H9 (cell line): ENCODE data around the gene NRROS. TPM values are rescaled to one million over a fixed set of nuclear protein-coding genes. Genes with fewer than 3 reads are reported as not detected.

Experiments used
- DNase-seq: peaks from one replicate; pipeline ENCODE4 v3.0.0-alpha.2; 2017
- H2AFZ ChIP-seq: one replicate; pipeline ENCODE4 v1.6.1; 2013; ENCODE audit warnings: mild to moderate bottlenecking, low read length, control low read depth, moderate library complexity
- H2AK5ac ChIP-seq: 2 replicates; pipeline ENCODE4 v1.6.1; 2013; ENCODE audit warnings: low read length, control low read depth, mixed read lengths; ENCODE audit not compliant: insufficient read length
- H2BK120ac ChIP-seq: one replicate; pipeline ENCODE4 v1.6.1; 2013; ENCODE audit warnings: low read depth, mild to moderate bottlenecking, low read length, control low read depth, inconsistent platforms; ENCODE audit not compliant: poor library complexity, severe bottlenecking
- H2BK12ac ChIP-seq: 2 replicates; pipeline ENCODE4 v1.6.1; 2013; ENCODE audit warnings: low read length, control low read depth, mixed read lengths, low read depth; ENCODE audit not compliant: insufficient read length
- H2BK15ac ChIP-seq: 2 replicates; pipeline ENCODE4 v1.6.1; 2013; ENCODE audit warnings: low read depth, low read length, control low read depth
- H2BK20ac ChIP-seq: one replicate; pipeline ENCODE4 v1.6.1; 2013; ENCODE audit warnings: low read depth, mild to moderate bottlenecking, low read length, control low read depth, inconsistent platforms; ENCODE audit not compliant: poor library complexity, severe bottlenecking
- H2BK5ac ChIP-seq: 2 replicates; pipeline ENCODE4 v1.6.1; 2013; ENCODE audit warnings: low read length, control low read depth, mixed read lengths; ENCODE audit not compliant: insufficient read length
- H3K14ac ChIP-seq: 2 replicates; pipeline ENCODE4 v1.6.1; 2013; ENCODE audit warnings: low read length, control low read depth; ENCODE audit not compliant: insufficient read depth
- H3K18ac ChIP-seq: 2 replicates; pipeline ENCODE4 v1.6.1; 2013; ENCODE audit warnings: low read depth, mild to moderate bottlenecking, mixed read lengths, low read length, control low read depth; ENCODE audit not compliant: insufficient read length
- H3K23ac ChIP-seq: 2 replicates; pipeline ENCODE4 v1.6.1; 2013; ENCODE audit warnings: low read length, control low read depth, mixed read lengths, low read depth; ENCODE audit not compliant: insufficient read length
- H3K23me2 ChIP-seq: 2 replicates; pipeline ENCODE4 v1.6.1; 2013; ENCODE audit warnings: low read depth, mild to moderate bottlenecking, mixed read lengths, low read length, control low read depth; ENCODE audit not compliant: insufficient read length, poor library complexity, severe bottlenecking
- H3K27ac ChIP-seq: 2 replicates; pipeline ENCODE4 v1.5.1; 2013; ENCODE audit warnings: low read length, control low read depth, mixed read lengths, low read depth; ENCODE audit not compliant: insufficient read length
- H3K27me3 ChIP-seq: 2 replicates; pipeline ENCODE4 v1.6.1; 2013; ENCODE audit warnings: low read length, control low read depth, inconsistent platforms; ENCODE audit not compliant: insufficient read depth
- H3K4ac ChIP-seq: 2 replicates; pipeline ENCODE4 v1.6.1; 2013; ENCODE audit warnings: low read depth, mild to moderate bottlenecking, control low read depth, inconsistent platforms, low read length, moderate library complexity
- H3K4me1 ChIP-seq: 2 replicates; pipeline ENCODE4 v1.6.1; 2013; ENCODE audit warnings: low read length, control low read depth, inconsistent platforms; ENCODE audit not compliant: insufficient read depth
- H3K4me2 ChIP-seq: 2 replicates; pipeline ENCODE4 v1.6.1; 2013; ENCODE audit warnings: low read length, control low read depth, mixed read lengths; ENCODE audit not compliant: insufficient read length, insufficient read depth
- H3K56ac ChIP-seq: 2 replicates; pipeline ENCODE4 v1.6.1; 2013; ENCODE audit warnings: low read depth, mild to moderate bottlenecking, mixed read lengths, low read length, control low read depth; ENCODE audit not compliant: insufficient read length
- H3K79me1 ChIP-seq: 2 replicates; pipeline ENCODE4 v1.6.1; 2013; ENCODE audit warnings: low read depth, mild to moderate bottlenecking, moderate library complexity, low read length, control low read depth, inconsistent platforms; ENCODE audit not compliant: insufficient read depth, poor library complexity, severe bottlenecking
- H3K79me2 ChIP-seq: 2 replicates; pipeline ENCODE4 v1.6.1; 2013; ENCODE audit warnings: low read length, control low read depth, inconsistent platforms; ENCODE audit not compliant: insufficient read depth
- H3K9ac ChIP-seq: 2 replicates; pipeline ENCODE4 v1.6.1; 2013; ENCODE audit warnings: low read length, control low read depth, mixed read lengths; ENCODE audit not compliant: insufficient read length; ENCODE audit errors: extremely low read depth
- H3K9me3 ChIP-seq: one replicate; pipeline ENCODE4 v1.6.1; 2013; ENCODE audit warnings: low read depth, low read length, inconsistent platforms; ENCODE audit not compliant: control insufficient read depth
- H3T11ph ChIP-seq: one replicate; pipeline ENCODE4 v1.6.1; 2013; ENCODE audit warnings: mild to moderate bottlenecking, low read length, control low read depth, inconsistent platforms
- H4K20me1 ChIP-seq: one replicate; pipeline ENCODE4 v1.6.1; 2013; ENCODE audit not compliant: control insufficient read depth, insufficient read length, insufficient read depth
- H4K5ac ChIP-seq: 2 replicates; pipeline ENCODE4 v1.6.1; 2013; ENCODE audit warnings: low read depth, mild to moderate bottlenecking, mixed read lengths, low read length, control low read depth; ENCODE audit not compliant: insufficient read length
- H4K8ac ChIP-seq: replicated peaks from 2 replicates; pipeline ENCODE4 v1.6.1; 2013; ENCODE audit warnings: low read length, control low read depth, mixed read lengths, low read depth; ENCODE audit not compliant: insufficient read length
- H4K91ac ChIP-seq: 2 replicates; pipeline ENCODE4 v1.6.1; 2013; ENCODE audit warnings: low read depth, mild to moderate bottlenecking, moderate library complexity, mixed read lengths, low read length, control low read depth; ENCODE audit not compliant: insufficient read length
- H3K27ac Mint-ChIP-seq, 3 experiments: 2 replicates in 2 of 3; 3 replicates in 1 of 3; pipeline ENCODE4 v1.8.0; 2020 to 2021; ENCODE audit warnings: mixed read lengths in 3 of 3, mild to moderate bottlenecking in 1 of 3, moderate library complexity in 1 of 3
- H3K27me3 Mint-ChIP-seq: 2 replicates; pipeline ENCODE4 v1.8.0; 2021; ENCODE audit warnings: low read depth, mild to moderate bottlenecking, moderate library complexity, mixed read lengths
- H3K36me3 Mint-ChIP-seq, 3 experiments: 2 replicates in 2 of 3; 3 replicates in 1 of 3; pipeline ENCODE4 v1.8.0; 2020 to 2021; ENCODE audit warnings: low read depth in 3 of 3, mixed read lengths in 3 of 3; ENCODE audit not compliant: insufficient read depth in 1 of 3
- H3K4me1 Mint-ChIP-seq, 2 experiments: 2 replicates each; pipeline ENCODE4 v1.8.0; 2020; ENCODE audit warnings: mixed read lengths in 2 of 2
- H3K4me3 Mint-ChIP-seq, 2 experiments: 2 replicates in 1 of 2; 3 replicates in 1 of 2; pipeline ENCODE4 v1.8.0; 2020 to 2021; ENCODE audit warnings: mild to moderate bottlenecking in 2 of 2, mixed read lengths in 2 of 2, moderate library complexity in 1 of 2
- H3K9me3 Mint-ChIP-seq, 2 experiments: 2 replicates in 1 of 2; 3 replicates in 1 of 2; pipeline ENCODE4 v1.8.0; 2020; ENCODE audit warnings: mild to moderate bottlenecking in 2 of 2, mixed read lengths in 2 of 2, moderate library complexity in 1 of 2
- WGBS: extraction: QIAGEN DNeasy Blood & Tissue Kit; methylation state at CpG from one replicate; pipeline ENCODE4 v1.1.7; 2013; ENCODE audit warnings: missing lambda C conversion rate, low lambda C conversion rate, mixed read lengths; ENCODE audit not compliant: insufficient read length; ENCODE audit errors: extremely low coverage; 5-methylcytosine and 5-hydroxymethylcytosine counted together
- total RNA-seq: library from RNA; stranded (reverse); gene quantifications from 2 replicates; pipeline ENCODE4 v1.2.1, GENCODE V29; 2021
- TF ChIP-seq, protein P1 (sequence below): fragments of 200-600 bp; sonication (generic); conservative IDR thresholded peaks from 3 replicates; pipeline ENCODE4 v1.8.0; 2021; ENCODE audit warnings: antibody characterized with exemption, mild to moderate bottlenecking

NRROS gene
- total RNA-seq, 1 experiment from 2014 or later: 4.0 TPM

DNA sequence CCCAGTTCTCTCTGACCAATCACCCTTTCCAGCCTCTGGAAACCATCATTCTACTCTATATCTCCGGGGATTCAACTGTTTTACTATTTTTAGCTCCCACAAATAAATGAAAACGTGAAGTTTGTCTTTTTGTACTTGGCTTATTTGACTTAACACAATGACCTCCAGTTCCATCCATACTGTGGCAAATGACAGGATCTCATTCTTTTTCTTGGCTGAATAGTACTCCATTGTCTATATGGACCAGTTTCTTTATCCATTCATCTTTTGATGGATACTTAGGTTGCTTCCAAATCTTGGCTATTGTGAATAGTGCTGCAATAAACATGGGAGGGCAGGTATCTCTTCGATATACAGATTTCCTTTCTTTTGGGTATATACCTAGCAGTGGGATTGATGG, 34.1 kb downstream of the NRROS start:
- no peak for DNase-seq
- TF ChIP-seq, protein P1, sequence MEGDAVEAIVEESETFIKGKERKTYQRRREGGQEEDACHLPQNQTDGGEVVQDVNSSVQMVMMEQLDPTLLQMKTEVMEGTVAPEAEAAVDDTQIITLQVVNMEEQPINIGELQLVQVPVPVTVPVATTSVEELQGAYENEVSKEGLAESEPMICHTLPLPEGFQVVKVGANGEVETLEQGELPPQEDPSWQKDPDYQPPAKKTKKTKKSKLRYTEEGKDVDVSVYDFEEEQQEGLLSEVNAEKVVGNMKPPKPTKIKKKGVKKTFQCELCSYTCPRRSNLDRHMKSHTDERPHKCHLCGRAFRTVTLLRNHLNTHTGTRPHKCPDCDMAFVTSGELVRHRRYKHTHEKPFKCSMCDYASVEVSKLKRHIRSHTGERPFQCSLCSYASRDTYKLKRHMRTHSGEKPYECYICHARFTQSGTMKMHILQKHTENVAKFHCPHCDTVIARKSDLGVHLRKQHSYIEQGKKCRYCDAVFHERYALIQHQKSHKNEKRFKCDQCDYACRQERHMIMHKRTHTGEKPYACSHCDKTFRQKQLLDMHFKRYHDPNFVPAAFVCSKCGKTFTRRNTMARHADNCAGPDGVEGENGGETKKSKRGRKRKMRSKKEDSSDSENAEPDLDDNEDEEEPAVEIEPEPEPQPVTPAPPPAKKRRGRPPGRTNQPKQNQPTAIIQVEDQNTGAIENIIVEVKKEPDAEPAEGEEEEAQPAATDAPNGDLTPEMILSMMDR: no peak
- Histone ChIP-seq H2AFZ (no peak overlapping the region), H2BK120ac (no peak overlapping the region), H3K27me3 (no peaks in the 10 kb centered on the region), H2BK5ac (no peak overlapping the region), H4K20me1 (no peaks in the 10 kb centered on the region), H2BK12ac (no peak overlapping the region), H3K9ac (no peak overlapping the region), H3K4me1 (no peaks in the 10 kb centered on the region), H3K23ac (no peak overlapping the region), H2BK15ac (no peak overlapping the region), H4K91ac (no peak overlapping the region), H3K14ac (no peak overlapping the region), H3K27ac (no peak overlapping the region), H4K8ac (no peak overlapping the region), H3K23me2 (no peaks in the 10 kb centered on the region), H3K79me2 (no peaks in the 10 kb centered on the region), H3K4me2 (no peak overlapping the region), H3K9me3 (no peaks in the 10 kb centered on the region), H3K18ac (no peak overlapping the region), H3T11ph (no peak overlapping the region), H3K79me1 (no peaks in the 10 kb centered on the region), H3K56ac (no peak overlapping the region), H3K4ac (no peak overlapping the region), H2AK5ac (no peak overlapping the region), H4K5ac (no peak overlapping the region), H2BK20ac (no peak overlapping the region)
- H3K27me3 Mint-ChIP-seq: no peaks in the 10 kb centered on the region
- H3K4me1 Mint-ChIP-seq: peaks cover 13 to 14% of the 10 kb centered on the region in 2 experiments
- H3K27ac Mint-ChIP-seq: no peak overlapping the region
- WGBS: no CpG with 5 or more reads among the region's 3 CpGs
- H3K36me3 Mint-ChIP-seq: peaks cover 0 to 2% (median 0%) of the 10 kb centered on the region in 3 experiments; a peak in 3 of 7 replicates
- no peak overlapping the region for H3K4me3 Mint-ChIP-seq
- peaks cover 0 to 4% of the 10 kb centered on the region in 2 experiments; a peak in 1 of 5 replicates for H3K9me3 Mint-ChIP-seq
